Astrocyte (in vitro differentiated cells and primary cell): Measurements from ENCODE around the gene CRYL1. TPM values are rescaled to one million over a fixed set of nuclear protein-coding genes. Genes with fewer than 3 reads are reported as not detected.

Source experiments
- DNase-seq: peaks from one replicate; pipeline ENCODE4 v3.0.0-alpha.2; 2010; ENCODE audit warnings: low read depth
- FAIRE-seq: peaks from 2 replicates; lab custom pipeline; 2011; peaks lifted over from hg19 to GRCh38; lab: Jason Lieb, UNC
- H2AFZ ChIP-seq: 2 replicates; pipeline ENCODE4 v1.6.0; 2012; ENCODE audit warnings: low read depth, low read length, inconsistent platforms
- H3K27ac ChIP-seq: 2 replicates; pipeline ENCODE4 v1.5.1; 2011; ENCODE audit warnings: low read depth, low read length, inconsistent platforms
- H3K27me3 ChIP-seq: 2 replicates; pipeline ENCODE4 v1.6.0; 2011; ENCODE audit warnings: low read length, inconsistent platforms; ENCODE audit not compliant: insufficient read depth
- H3K36me3 ChIP-seq: 2 replicates; pipeline ENCODE4 v1.5.1; 2011; ENCODE audit warnings: low read length, inconsistent platforms; ENCODE audit not compliant: insufficient read depth
- H3K4me1 ChIP-seq: 2 replicates; pipeline ENCODE4 v1.5.1; 2011; ENCODE audit warnings: low read length, inconsistent platforms; ENCODE audit not compliant: insufficient read depth
- H3K4me2 ChIP-seq: 2 replicates; pipeline ENCODE4 v1.6.0; 2012; ENCODE audit warnings: low read length, inconsistent platforms
- H3K4me3 ChIP-seq: 2 replicates; pipeline ENCODE4 v1.5.1; 2011; ENCODE audit warnings: low read depth, mild to moderate bottlenecking, low read length, inconsistent platforms; ENCODE audit not compliant: insufficient read depth
- H3K79me2 ChIP-seq: 2 replicates; pipeline ENCODE4 v1.6.0; 2012; ENCODE audit warnings: mild to moderate bottlenecking, low read length, inconsistent platforms; ENCODE audit not compliant: insufficient read depth
- H3K9ac ChIP-seq: 2 replicates; pipeline ENCODE4 v1.6.0; 2012; ENCODE audit warnings: mild to moderate bottlenecking, low read length, inconsistent platforms
- H3K9me3 ChIP-seq: 2 replicates; pipeline ENCODE4 v1.5.1; 2012; ENCODE audit warnings: low read depth, mild to moderate bottlenecking, low read length, inconsistent platforms; ENCODE audit not compliant: insufficient read depth
- H4K20me1 ChIP-seq: 2 replicates; pipeline ENCODE4 v1.6.0; 2012; ENCODE audit warnings: low read length, inconsistent platforms; ENCODE audit not compliant: insufficient read depth
- H3K27ac Mint-ChIP-seq: one replicate; pipeline ENCODE4 v1.8.0; 2021; ENCODE audit warnings: mild to moderate bottlenecking, mixed read lengths; ENCODE audit not compliant: unreplicated experiment
- H3K27me3 Mint-ChIP-seq: one replicate; pipeline ENCODE4 v1.8.0; 2021; ENCODE audit warnings: low read depth, mixed read lengths; ENCODE audit not compliant: unreplicated experiment
- H3K36me3 Mint-ChIP-seq: one replicate; pipeline ENCODE4 v1.8.0; 2021; ENCODE audit warnings: low read depth, mixed read lengths; ENCODE audit not compliant: unreplicated experiment
- H3K4me1 Mint-ChIP-seq: one replicate; pipeline ENCODE4 v1.8.0; 2021; ENCODE audit warnings: low read depth, mixed read lengths; ENCODE audit not compliant: unreplicated experiment
- H3K4me3 Mint-ChIP-seq: one replicate; pipeline ENCODE4 v1.8.0; 2021; ENCODE audit warnings: mild to moderate bottlenecking, moderate library complexity, mixed read lengths; ENCODE audit not compliant: unreplicated experiment
- H3K9me3 Mint-ChIP-seq: one replicate; pipeline ENCODE4 v1.8.0; 2021; ENCODE audit warnings: mild to moderate bottlenecking, mixed read lengths; ENCODE audit not compliant: unreplicated experiment
- CTCF ChIP-seq: IDR thresholded peaks from 2 replicates; pipeline ENCODE4 v1.5.1; 2011; ENCODE audit warnings: low read depth, mild to moderate bottlenecking, inconsistent platforms, low read length, moderate library complexity; ENCODE audit not compliant: insufficient read depth
- EZH2 ChIP-seq: IDR thresholded peaks from 2 replicates; pipeline ENCODE4 v1.6.1; 2012; ENCODE audit warnings: mild to moderate bottlenecking, low read length, inconsistent platforms; ENCODE audit not compliant: insufficient read depth
- total RNA-seq: library from RNA; stranded (reverse); gene quantifications from 2 replicates; pipeline ENCODE4 v1.2.1, GENCODE V29; 2021

Gene CRYL1
- total RNA-seq, 1 donor from 2014 or later: 3.7 TPM

GRCh38 chr13:20431687-20432384 lies 93.8 kb downstream of the CRYL1 start:
- FAIRE-seq (no peak), DNase-seq (no peak)
- Histone ChIP-seq H4K20me1 (no peaks in the 10 kb centered on the region), H3K4me2 (no peak overlapping the region), H3K27ac (no peak overlapping the region), H3K4me3 (no peak overlapping the region), H3K4me1 (peaks cover 13% of the 10 kb centered on the region), H2AFZ (no peak overlapping the region), H3K9ac (no peak overlapping the region), H3K27me3 (peaks cover 3% of the 10 kb centered on the region), H3K9me3 (no peaks in the 10 kb centered on the region), H3K79me2 (no peaks in the 10 kb centered on the region), H3K36me3 (no peaks in the 10 kb centered on the region)
- Mint-ChIP-seq H3K4me3 (no peak overlapping the region), H3K36me3 (peaks cover 3% of the 10 kb centered on the region), H3K27ac (no peak overlapping the region), H3K9me3 (peaks cover 7% of the 10 kb centered on the region), H3K27me3 (peaks cover 28% of the 10 kb centered on the region), H3K4me1 (peaks cover 24% of the 10 kb centered on the region)
- TF ChIP-seq CTCF (no peak), EZH2 (no peak)

- Histone ChIP-seq H3K27me3 (peaks cover 3% of the 10 kb centered on the region), H3K79me2 (no peaks in the 10 kb centered on the region), H2AFZ (no peak overlapping the region), H3K4me1 (peaks cover 13% of the 10 kb centered on the region), H4K20me1 (no peaks in the 10 kb centered on the region), H3K9ac (no peak overlapping the region), H3K27ac (no peak overlapping the region), H3K9me3 (no peaks in the 10 kb centered on the region), H3K4me2 (no peak overlapping the region), H3K36me3 (no peaks in the 10 kb centered on the region), H3K4me3 (no peak overlapping the region)
- Mint-ChIP-seq H3K27me3 (peaks cover 28% of the 10 kb centered on the region), H3K9me3 (peaks cover 7% of the 10 kb centered on the region), H3K4me1 (peaks cover 30% of the 10 kb centered on the region), H3K36me3 (peaks cover 3% of the 10 kb centered on the region), H3K27ac (no peak overlapping the region), H3K4me3 (no peak overlapping the region)
- FAIRE-seq (no peak), DNase-seq (no peak)
- TF ChIP-seq CTCF: no peak
- TF ChIP-seq EZH2: no peak
These were observed 94.6 kb downstream of the CRYL1 start for GRCh38 chr13:20431080-20431479.

- no peaks in the 10 kb centered on the region for H3K79me2 ChIP-seq
- H3K4me1 ChIP-seq: peaks cover 18% of the 10 kb centered on the region
- H3K27me3 ChIP-seq: peaks cover 3% of the 10 kb centered on the region
- H3K4me3 ChIP-seq: no peak overlapping the region
- Mint-ChIP-seq H3K4me1 (peaks cover 37% of the 10 kb centered on the region), H3K27me3 (peaks cover 27% of the 10 kb centered on the region), H3K9me3 (peaks cover 7% of the 10 kb centered on the region), H3K4me3 (no peak overlapping the region), H3K36me3 (peaks cover 3% of the 10 kb centered on the region), H3K27ac (no peak overlapping the region)
- FAIRE-seq (no peak), DNase-seq (no peak)
- H4K20me1 ChIP-seq: no peaks in the 10 kb centered on the region
- H3K36me3 ChIP-seq: no peaks in the 10 kb centered on the region
- no peak overlapping the region for H3K4me2 ChIP-seq
- H3K9ac ChIP-seq: no peak overlapping the region
- no peak for TF ChIP-seq CTCF
- no peak for TF ChIP-seq EZH2
- no peak overlapping the region for H2AFZ ChIP-seq
- no peaks in the 10 kb centered on the region for H3K9me3 ChIP-seq
- no peak overlapping the region for H3K27ac ChIP-seq
These were observed 95.4 kb downstream of the CRYL1 start for GRCh38 chr13:20430296-20430695.
